HL-60 (cell line): ENCODE data around the gene CLCN3.

Experiments
- POLR2AphosphoS5 ChIP-seq: IDR thresholded peaks from 2 replicates; pipeline ENCODE4 v1.6.1; 2012; ENCODE audit warnings: low read depth
- TF ChIP-seq, protein P1 (sequence below): IDR thresholded peaks from one replicate; pipeline ENCODE4 v1.5.1; 2011; ENCODE audit warnings: low read length, control low read depth, inconsistent platforms; ENCODE audit not compliant: insufficient read depth
- TF ChIP-seq, protein P2 (sequence below): IDR thresholded peaks from 2 replicates; pipeline ENCODE4 v1.6.1; 2012; ENCODE audit warnings: low read depth; ENCODE audit not compliant: insufficient replicate concordance

DNA sequence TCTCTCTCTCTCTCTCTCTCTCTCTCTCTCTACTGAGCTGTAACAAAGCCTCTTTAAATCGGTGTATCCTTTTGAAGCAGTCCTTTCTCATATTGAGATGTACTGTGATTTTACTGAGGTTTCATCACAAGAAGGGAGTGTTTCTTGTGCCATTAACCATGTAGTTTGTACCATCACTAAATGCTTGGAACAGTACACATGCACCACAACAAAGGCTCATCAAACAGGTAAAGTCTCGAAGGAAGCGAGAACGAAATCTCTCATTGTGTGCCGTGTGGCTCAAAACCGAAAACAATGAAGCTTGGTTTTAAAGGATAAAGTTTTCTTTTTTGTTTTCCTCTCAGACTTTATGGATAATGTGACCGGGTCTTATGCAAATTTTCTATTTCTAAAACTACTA is 100.2 kb downstream of the CLCN3 start:
- TF ChIP-seq, protein P1, sequence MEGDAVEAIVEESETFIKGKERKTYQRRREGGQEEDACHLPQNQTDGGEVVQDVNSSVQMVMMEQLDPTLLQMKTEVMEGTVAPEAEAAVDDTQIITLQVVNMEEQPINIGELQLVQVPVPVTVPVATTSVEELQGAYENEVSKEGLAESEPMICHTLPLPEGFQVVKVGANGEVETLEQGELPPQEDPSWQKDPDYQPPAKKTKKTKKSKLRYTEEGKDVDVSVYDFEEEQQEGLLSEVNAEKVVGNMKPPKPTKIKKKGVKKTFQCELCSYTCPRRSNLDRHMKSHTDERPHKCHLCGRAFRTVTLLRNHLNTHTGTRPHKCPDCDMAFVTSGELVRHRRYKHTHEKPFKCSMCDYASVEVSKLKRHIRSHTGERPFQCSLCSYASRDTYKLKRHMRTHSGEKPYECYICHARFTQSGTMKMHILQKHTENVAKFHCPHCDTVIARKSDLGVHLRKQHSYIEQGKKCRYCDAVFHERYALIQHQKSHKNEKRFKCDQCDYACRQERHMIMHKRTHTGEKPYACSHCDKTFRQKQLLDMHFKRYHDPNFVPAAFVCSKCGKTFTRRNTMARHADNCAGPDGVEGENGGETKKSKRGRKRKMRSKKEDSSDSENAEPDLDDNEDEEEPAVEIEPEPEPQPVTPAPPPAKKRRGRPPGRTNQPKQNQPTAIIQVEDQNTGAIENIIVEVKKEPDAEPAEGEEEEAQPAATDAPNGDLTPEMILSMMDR = no peak
- TF ChIP-seq, protein P2, sequence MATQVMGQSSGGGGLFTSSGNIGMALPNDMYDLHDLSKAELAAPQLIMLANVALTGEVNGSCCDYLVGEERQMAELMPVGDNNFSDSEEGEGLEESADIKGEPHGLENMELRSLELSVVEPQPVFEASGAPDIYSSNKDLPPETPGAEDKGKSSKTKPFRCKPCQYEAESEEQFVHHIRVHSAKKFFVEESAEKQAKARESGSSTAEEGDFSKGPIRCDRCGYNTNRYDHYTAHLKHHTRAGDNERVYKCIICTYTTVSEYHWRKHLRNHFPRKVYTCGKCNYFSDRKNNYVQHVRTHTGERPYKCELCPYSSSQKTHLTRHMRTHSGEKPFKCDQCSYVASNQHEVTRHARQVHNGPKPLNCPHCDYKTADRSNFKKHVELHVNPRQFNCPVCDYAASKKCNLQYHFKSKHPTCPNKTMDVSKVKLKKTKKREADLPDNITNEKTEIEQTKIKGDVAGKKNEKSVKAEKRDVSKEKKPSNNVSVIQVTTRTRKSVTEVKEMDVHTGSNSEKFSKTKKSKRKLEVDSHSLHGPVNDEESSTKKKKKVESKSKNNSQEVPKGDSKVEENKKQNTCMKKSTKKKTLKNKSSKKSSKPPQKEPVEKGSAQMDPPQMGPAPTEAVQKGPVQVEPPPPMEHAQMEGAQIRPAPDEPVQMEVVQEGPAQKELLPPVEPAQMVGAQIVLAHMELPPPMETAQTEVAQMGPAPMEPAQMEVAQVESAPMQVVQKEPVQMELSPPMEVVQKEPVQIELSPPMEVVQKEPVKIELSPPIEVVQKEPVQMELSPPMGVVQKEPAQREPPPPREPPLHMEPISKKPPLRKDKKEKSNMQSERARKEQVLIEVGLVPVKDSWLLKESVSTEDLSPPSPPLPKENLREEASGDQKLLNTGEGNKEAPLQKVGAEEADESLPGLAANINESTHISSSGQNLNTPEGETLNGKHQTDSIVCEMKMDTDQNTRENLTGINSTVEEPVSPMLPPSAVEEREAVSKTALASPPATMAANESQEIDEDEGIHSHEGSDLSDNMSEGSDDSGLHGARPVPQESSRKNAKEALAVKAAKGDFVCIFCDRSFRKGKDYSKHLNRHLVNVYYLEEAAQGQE = no peak
- no peak for TF ChIP-seq POLR2AphosphoS5
